K562 (cell line): ENCODE measurements around the gene GRWD1. TPM values are rescaled to one million over a fixed set of nuclear protein-coding genes. Genes with fewer than 3 reads are reported as not detected.

Experiments used
- ATAC-seq: fragments of 200-7000 bp; cut with Tn5 transposase; 3 replicates; pipeline ENCODE4 v1.9.1; 2020; ENCODE audit warnings: moderate library complexity
- BruUV-seq: library from RNA; stranded (reverse); fragments of 400-500 nt; replicated peaks from 2 replicates; lab custom pipeline; 2021; lab: Mats Ljungman, UMichigan
- CTCF ChIA-PET: fragments of 300-600 bp; formaldehyde crosslinking; extraction: SDS; loops from one replicate; lab custom pipeline; 2021; ENCODE audit warnings: low intra/inter-chr PET ratio; lab: Yijun Ruan, JAX
- POLR2A ChIA-PET: fragments of 300-600, 350-650 bp; sonication (Branson Sonifier 250); formaldehyde crosslinking; extraction: SDS; loops from one replicate; lab custom pipeline; 2021; ENCODE audit warnings: antibody characterized with exemption, inconsistent platforms; lab: Yijun Ruan, JAX
- DNase-seq, 4 experiments: peaks; one replicate each; pipeline versions ENCODE4 v3.0.0 to v3.0.0-alpha.2; 2011 to 2018; ENCODE audit warnings: low spot score in 3 of 4, mixed read lengths in 3 of 4; ENCODE audit errors: extremely low read depth in 1 of 4
- FAIRE-seq: peaks from 2 replicates; lab custom pipeline; 2011; peaks lifted over from hg19 to GRCh38; lab: Jason Lieb, UNC
- H2AFZ ChIP-seq: 2 replicates; pipeline ENCODE4 v1.6.0; 2011; ENCODE audit warnings: low read depth, low read length, control low read depth, inconsistent platforms
- H3K27ac ChIP-seq: fragments of 200-600 bp; 3 replicates; pipeline ENCODE4 v1.8.0; 2011; ENCODE audit warnings: low read depth, mild to moderate bottlenecking, control low read depth, inconsistent platforms, low read length, moderate library complexity, mixed read lengths; ENCODE audit errors: extremely low read depth
- H3K27me3 ChIP-seq, 2 experiments: fragments of 300-600 bp in 1 of 2; 2 replicates in 1 of 2; 3 replicates in 1 of 2; pipeline versions ENCODE4 v1.6.0 to v1.8.0; 2011; ENCODE audit warnings: inconsistent platforms in 2 of 2, low read length in 2 of 2, mild to moderate bottlenecking in 1 of 2, mixed read lengths in 1 of 2, moderate library complexity in 1 of 2; ENCODE audit not compliant: control insufficient read depth in 2 of 2, insufficient read depth in 2 of 2
- H3K36me3 ChIP-seq: fragments of 300-600 bp; 3 replicates; pipeline ENCODE4 v1.8.0; 2011; ENCODE audit warnings: mild to moderate bottlenecking, low read length, inconsistent platforms; ENCODE audit not compliant: control insufficient read depth, insufficient read depth
- H3K4me1 ChIP-seq, 2 experiments: fragments of 200-600 bp in 1 of 2; replicated peaks in 1 of 2; 2 replicates in 1 of 2; 3 replicates in 1 of 2; pipeline versions ENCODE4 v1.5.1 to v1.8.0; 2011; ENCODE audit warnings: inconsistent platforms in 2 of 2, low read length in 2 of 2, mild to moderate bottlenecking in 1 of 2, mixed read lengths in 1 of 2, moderate library complexity in 1 of 2; ENCODE audit not compliant: control insufficient read depth in 2 of 2, insufficient read depth in 2 of 2
- H3K4me2 ChIP-seq: 2 replicates; pipeline ENCODE4 v1.6.1; 2011; ENCODE audit warnings: low read length, control low read depth, inconsistent platforms, mixed read lengths; ENCODE audit not compliant: insufficient read depth
- H3K4me3 ChIP-seq: fragments of 200-600 bp; sonication (generic), shearing (Covaris generic); 2 replicates; pipeline ENCODE4 v1.5.1; 2016; ENCODE audit warnings: control low read depth, inconsistent platforms
- H3K79me2 ChIP-seq: fragments of 200-600 bp; 3 replicates; pipeline ENCODE4 v1.8.0; 2011; ENCODE audit warnings: low read length, inconsistent platforms; ENCODE audit not compliant: control insufficient read depth, insufficient read depth
- H3K9ac ChIP-seq, 2 experiments: 2 replicates each; pipeline versions ENCODE4 v1.6.0 to v1.6.1; 2011; ENCODE audit warnings: low read depth in 2 of 2, low read length in 2 of 2, control low read depth in 1 of 2, inconsistent platforms in 1 of 2, mild to moderate bottlenecking in 1 of 2, mixed read lengths in 1 of 2; ENCODE audit not compliant: insufficient read depth in 1 of 2
- H3K9me1 ChIP-seq: one replicate; pipeline ENCODE4 v1.6.0; 2011; ENCODE audit warnings: inconsistent platforms, mild to moderate bottlenecking, low read length, moderate library complexity; ENCODE audit not compliant: control insufficient read depth, insufficient read depth
- H3K9me3 ChIP-seq: replicated peaks from 2 replicates; pipeline ENCODE4 v1.5.1; 2011; ENCODE audit warnings: low read depth, low read length, inconsistent platforms; ENCODE audit not compliant: control insufficient read depth, insufficient read depth
- H4K20me1 ChIP-seq: replicated peaks from 2 replicates; pipeline ENCODE4 v1.6.1; 2011; ENCODE audit warnings: low read length, inconsistent platforms, mixed read lengths; ENCODE audit not compliant: control insufficient read depth, insufficient read depth
- PKNOX1 ChIP-seq: fragments of 450-650 bp; IDR thresholded peaks from 2 replicates; pipeline ENCODE4 v1.6.1; 2016
- THAP12 ChIP-seq: fragments of 250-450 bp; sonication (Bioruptor Pico); IDR thresholded peaks from 2 replicates; pipeline ENCODE4 v1.9.0; 2021; ENCODE audit warnings: mild to moderate bottlenecking, inconsistent platforms
- WGBS: fragments of 100-300 bp; shearing (Covaris generic); methylation state at CpG from one replicate; pipeline ENCODE4 v1.1.6; 2016; ENCODE audit warnings: low coverage, mixed read lengths; ENCODE audit not compliant: insufficient coverage; ENCODE audit errors: missing lambda C conversion rate; 5-methylcytosine and 5-hydroxymethylcytosine counted together
- in situ Hi-C: fragments of 300-500 bp; cut with MboI; formaldehyde crosslinking; loops from 4 replicates; pipeline ENCODE4 v1.15.0; 2018; ENCODE audit warnings: inconsistent platforms, mixed read lengths
- intact Hi-C: fragments of 100-400 bp; cut with micrococcal nuclease; formaldehyde crosslinking; loops from 2 replicates; pipeline ENCODE4 v1.14.2; 2022
- polyA plus RNA-seq, 8 experiments: library from polyadenylated mRNA; depleted of rRNA in 4 of 8; stranded (reverse) in 5 of 8; unstranded in 3 of 8; fragments of >200 nt; fragmentation: Nextera tagmentation in 2 of 8; fragmentation: Illumina TruSeq in 1 of 8; extraction: Ambion mirVana in 2 of 8; extraction: Trizol in 1 of 8; gene quantifications; 2 replicates each; pipeline versions ENCODE4 v1.2.1 to v1.2.3, GENCODE V29; 2011 to 2014; ENCODE audit warnings: inconsistent platforms in 1 of 8, missing spikeins in 1 of 8
- total RNA-seq, 7 experiments: library from RNA; depleted of rRNA in 6 of 7; stranded (reverse); fragments of >200 nt in 6 of 7; fragmentation: Illumina TruSeq in 2 of 7; extraction: Trizol in 2 of 7; gene quantifications; 2 replicates each; pipeline versions ENCODE4 v1.2.1 to v1.2.3, GENCODE V29; 2011 to 2021; ENCODE audit warnings: low replicate concordance in 1 of 7

The GRWD1 gene
- total and polyA plus RNA-seq, 9 of the 15 experiments (the other 6 are each of a cell fraction or from before 2014, with no cell fraction given) = 1.5 to 87.2 (median 24.5) TPM

- peak; percentile 60; the same call in 1 of the 2 replicates for TF ChIP-seq PKNOX1
Measured at GRCh38 chr19:48492925-48493717, 47.3 kb downstream of the GRWD1 start (continued).

GRCh38 chr19:48493718-48494401, 48.1 kb downstream of the GRWD1 start:
- BruUV-seq = no TSS peak
- ATAC-seq (peak; percentile 1), DNase-seq (peak in 2 of 4 experiments; percentile 57 to 58), FAIRE-seq (no peak)
- POLR2A ChIA-PET = interaction anchor here (0.5 to 1.9 kb wide), 5 partner anchors 12 to 994 kb away, joined by 3 to 7 read pairs (median 3); partner anchors contain the start of genes EMP3 and RPL13A
- H3K9me1 ChIP-seq = no peaks in the 10 kb centered on the region
- H3K27me3 ChIP-seq = no peaks in the 10 kb centered on the region
- WGBS = 9% methylated on average over 26 of the region's 70 CpGs
- H3K4me2 ChIP-seq = peak overlapping the region; percentile 93
- H3K9ac ChIP-seq = peak overlapping the region; percentile 70 to 89; a peak in 3 of 4 replicates
- H2AFZ ChIP-seq = peak overlapping the region; percentile 91
- H3K4me3 ChIP-seq = peak overlapping the region; percentile 63
- peaks cover 6% of the 10 kb centered on the region; the same call in 2 of the 3 replicates for H3K79me2 ChIP-seq
- peaks cover 5% of the 10 kb centered on the region; the same call in 1 of the 3 replicates for H3K36me3 ChIP-seq
- intact Hi-C loops = loop anchor here (10.0 kb wide), 1 partner anchor 99 kb away; the partner anchor contains the start of genes GRIN2D and KDELR1
- 0 out of 2 replicates have a peak, but pooled peaks cover 4% of the 10 kb centered on the region for H4K20me1 ChIP-seq
- in situ Hi-C loops = no loop called here
- CTCF ChIA-PET = interaction anchor here (0.7 kb wide), 1 partner anchor 142 kb away, joined by 3 read pairs; no protein-coding TSS in a partner anchor
- H3K4me1 ChIP-seq = peaks cover 34 to 68% of the 10 kb centered on the region in 2 experiments
- peak overlapping the region; percentile 86 for H3K27ac ChIP-seq
- H3K9me3 ChIP-seq = no peaks in the 10 kb centered on the region
- TF ChIP-seq THAP12 (CRISPR knock-in tag) = peak; percentile 80
